Mammary epithelial cell (primary cell): ENCODE data around the gene SLC6A5.

Experiments used
- EZH2 ChIP-seq: IDR thresholded peaks from 2 replicates; pipeline ENCODE4 v1.6.1; 2012; ENCODE audit warnings: low read length, inconsistent platforms, borderline replicate concordance
- TF ChIP-seq, protein P1 (sequence below), 2 donors: IDR thresholded peaks in 1 of 2; conservative IDR thresholded peaks in 1 of 2; 2 replicates each; pipeline ENCODE4 v1.5.1; 2011 to 2012; ENCODE audit warnings: inconsistent platforms in 2 of 2, low read length in 2 of 2, mild to moderate bottlenecking in 2 of 2, control low read depth in 1 of 2, low read depth in 1 of 2; ENCODE audit not compliant: insufficient read depth in 1 of 2; ENCODE audit errors: extremely low read depth in 1 of 2

DNA sequence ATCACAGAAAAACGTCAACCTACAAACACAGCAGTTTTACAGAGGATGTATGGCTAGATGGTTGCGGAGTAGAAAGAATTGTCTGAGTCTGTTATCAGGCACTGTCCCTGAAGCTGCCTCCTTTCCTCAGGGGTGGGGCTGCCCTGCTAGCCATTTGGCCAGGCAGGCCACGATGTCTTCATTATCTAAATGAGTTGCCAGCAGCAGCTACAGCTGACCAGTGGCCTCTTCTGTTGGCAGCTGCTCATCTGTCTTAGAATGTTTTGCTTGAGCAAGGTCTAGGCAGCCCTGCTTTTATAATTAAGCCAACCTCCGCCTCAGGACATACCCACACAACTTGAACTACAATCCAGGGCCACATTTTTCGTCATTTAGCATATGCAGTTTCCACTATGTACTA is 17.5 kb downstream of the SLC6A5 start:
- TF ChIP-seq, protein P1, sequence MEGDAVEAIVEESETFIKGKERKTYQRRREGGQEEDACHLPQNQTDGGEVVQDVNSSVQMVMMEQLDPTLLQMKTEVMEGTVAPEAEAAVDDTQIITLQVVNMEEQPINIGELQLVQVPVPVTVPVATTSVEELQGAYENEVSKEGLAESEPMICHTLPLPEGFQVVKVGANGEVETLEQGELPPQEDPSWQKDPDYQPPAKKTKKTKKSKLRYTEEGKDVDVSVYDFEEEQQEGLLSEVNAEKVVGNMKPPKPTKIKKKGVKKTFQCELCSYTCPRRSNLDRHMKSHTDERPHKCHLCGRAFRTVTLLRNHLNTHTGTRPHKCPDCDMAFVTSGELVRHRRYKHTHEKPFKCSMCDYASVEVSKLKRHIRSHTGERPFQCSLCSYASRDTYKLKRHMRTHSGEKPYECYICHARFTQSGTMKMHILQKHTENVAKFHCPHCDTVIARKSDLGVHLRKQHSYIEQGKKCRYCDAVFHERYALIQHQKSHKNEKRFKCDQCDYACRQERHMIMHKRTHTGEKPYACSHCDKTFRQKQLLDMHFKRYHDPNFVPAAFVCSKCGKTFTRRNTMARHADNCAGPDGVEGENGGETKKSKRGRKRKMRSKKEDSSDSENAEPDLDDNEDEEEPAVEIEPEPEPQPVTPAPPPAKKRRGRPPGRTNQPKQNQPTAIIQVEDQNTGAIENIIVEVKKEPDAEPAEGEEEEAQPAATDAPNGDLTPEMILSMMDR (conservative IDR thresholded peaks at IDR 0.05 in 1 of 2, IDR thresholded peaks at IDR 0.05 in 1 of 2; ENCODE audit: extremely low read depth in 1 of 2, insufficient read depth in 1 of 2, low read depth in 1 of 2, low read length in 2 of 2): no peak
- TF ChIP-seq EZH2: no peak
